Testis (tissue), 3 donors: Measurements from ENCODE around the gene EXOC3. TPM values are rescaled to one million over a fixed set of nuclear protein-coding genes. Genes with fewer than 3 reads are reported as not detected.

Source experiments
- DNase-seq: peaks from one replicate; pipeline ENCODE4 v3.0.0-alpha.2; 2019
- H3K27ac ChIP-seq, 2 donors: fragments of 200-600 bp; sonication (generic); one replicate each; pipeline ENCODE4 v1.5.1; 2019
- H3K27me3 ChIP-seq: fragments of 200-600 bp; sonication (generic); one replicate; pipeline ENCODE4 v1.5.1; 2019
- H3K36me3 ChIP-seq: fragments of 200-600 bp; sonication (generic); one replicate; pipeline ENCODE4 v1.5.1; 2017; ENCODE audit warnings: low read depth; ENCODE audit errors: missing control alignments
- H3K4me1 ChIP-seq: fragments of 200-600 bp; sonication (generic); one replicate; pipeline ENCODE4 v1.5.1; 2019
- H3K4me3 ChIP-seq, 2 donors: fragments of 200-600 bp; sonication (generic); one replicate each; pipeline ENCODE4 v1.5.1; 2017 to 2019
- H3K9me3 ChIP-seq: fragments of 200-600 bp; sonication (generic); one replicate; pipeline ENCODE4 v1.5.1; 2017
- CTCF ChIP-seq, 3 experiments: fragments of 450-650 bp in 2 of 3; fragments of 200-600 bp in 1 of 3; sonication (generic) in 1 of 3; IDR thresholded peaks; one replicate each; pipeline ENCODE4 v1.5.1; 2016 to 2019; ENCODE audit warnings: antibody characterized with exemption in 3 of 3, mild to moderate bottlenecking in 2 of 3, moderate library complexity in 1 of 3
- POLR2A ChIP-seq: fragments of 450-650 bp; IDR thresholded peaks from one replicate; pipeline ENCODE4 v1.6.1; 2017; ENCODE audit warnings: antibody characterized with exemption, mild to moderate bottlenecking, moderate library complexity
- WGBS, 2 donors: methylation state at CpG; one replicate each; pipeline ENCODE4 v1.1.5; 2018; 5-methylcytosine and 5-hydroxymethylcytosine counted together
- intact Hi-C: fragments of 100-400 bp; cut with DNase I; formaldehyde crosslinking; loops from one replicate; pipeline ENCODE4 v1.15.1; 2023; ENCODE audit warnings: low total_unique reads
- polyA plus RNA-seq: library from polyadenylated mRNA; stranded (reverse); fragments of 350-450 nt; fragmentation: Illumina TruSeq; extraction: RNeasy Lipid Tissue Mini Kit (QIAGEN cat#74804); gene quantifications from one replicate; pipeline ENCODE4 v1.2.3, GENCODE V29; 2014; ENCODE audit warnings: low read depth, low replicate concordance; ENCODE audit not compliant: insufficient read depth
- total RNA-seq, 2 donors: library from RNA; depleted of rRNA; stranded (reverse); fragments of >200 nt; gene quantifications; one replicate each; pipeline ENCODE4 v1.2.3, GENCODE V29; 2016

The EXOC3 gene
- total and polyA plus RNA-seq, 3 donors from 2014 or later, result 111 to 122 (median 120) TPM

- Histone ChIP-seq H3K4me1 (no peaks in the 10 kb centered on the region), H3K4me3 (no peak overlapping the region), H3K9me3 (no peaks in the 10 kb centered on the region), H3K27ac (no peak overlapping the region), H3K27me3 (no peaks in the 10 kb centered on the region), H3K36me3 (no peaks in the 10 kb centered on the region)
- intact Hi-C loops, result no loop called here
- no peak for DNase-seq
- no peak for TF ChIP-seq CTCF (IDR thresholded peaks at IDR 0.05)
- no peak for TF ChIP-seq POLR2A
- 86 to 99% methylated on average over 15 to 33 of the region's 33 CpGs for WGBS, 2 donors
Measured at GRCh38 chr5:488241-488640, 45.3 kb downstream of the EXOC3 start.

GRCh38 chr5:488744-489688, 46.0 kb downstream of the EXOC3 start:
- Histone ChIP-seq H3K27me3 (no peaks in the 10 kb centered on the region), H3K36me3 (no peaks in the 10 kb centered on the region), H3K27ac (no peak overlapping the region), H3K4me3 (no peak overlapping the region), H3K4me1 (no peaks in the 10 kb centered on the region), H3K9me3 (no peaks in the 10 kb centered on the region)
- DNase-seq, result no peak
- intact Hi-C loops, result no loop called here
- 57 to 64% methylated on average over 15 to 40 of the region's 40 CpGs for WGBS, 2 donors
- TF ChIP-seq CTCF (IDR thresholded peaks at IDR 0.05), result no peak
- no peak for TF ChIP-seq POLR2A

- intact Hi-C loops, result no loop called here
- DNase-seq, result no peak
- H3K27ac ChIP-seq, result no peak overlapping the region
- H3K36me3 ChIP-seq, result no peaks in the 10 kb centered on the region
- no peaks in the 10 kb centered on the region for H3K4me1 ChIP-seq
- H3K4me3 ChIP-seq, result no peak overlapping the region
- 40 to 49% methylated on average over 7 to 21 of the region's 21 CpGs for WGBS, 2 donors
- TF ChIP-seq POLR2A (no peak), CTCF (IDR thresholded peaks at IDR 0.05) (no peak)
- H3K27me3 ChIP-seq, result no peaks in the 10 kb centered on the region
- no peaks in the 10 kb centered on the region for H3K9me3 ChIP-seq
Measured at GRCh38 chr5:489689-490080, 46.7 kb downstream of the EXOC3 start.

GRCh38 chr5:490116-491106, 47.4 kb downstream of the EXOC3 start:
- intact Hi-C loops, result no loop called here
- no peaks in the 10 kb centered on the region for H3K27me3 ChIP-seq
- WGBS, 2 donors, result 91 to 94% methylated on average over 19 to 42 of the region's 48 CpGs

More at GRCh38 chr5:490116-491106, 47.4 kb downstream of the EXOC3 start:
- Histone ChIP-seq H3K9me3 (no peaks in the 10 kb centered on the region), H3K36me3 (no peaks in the 10 kb centered on the region), H3K4me1 (no peaks in the 10 kb centered on the region), H3K4me3 (no peak overlapping the region), H3K27ac (no peak overlapping the region)
- no peak for DNase-seq
- TF ChIP-seq POLR2A (no peak), CTCF (IDR thresholded peaks at IDR 0.05) (no peak)
